Esophagus squamous epithelium (tissue), 5 donors: Measurements from ENCODE around the gene LAMA3. TPM values are rescaled to one million over a fixed set of nuclear protein-coding genes. Genes with fewer than 3 reads are reported as not detected.

Experiments used
- DNase-seq: peaks from one replicate; lab custom pipeline; 2025; lab: John Stamatoyannopoulos, UW
- H3K27ac ChIP-seq, 4 donors: fragments of 200-600 bp; sonication (generic); one replicate each; pipeline ENCODE4 v1.5.1; 2016 to 2019; ENCODE audit warnings: mild to moderate bottlenecking in 1 of 4
- H3K27me3 ChIP-seq, 4 donors: fragments of 200-600 bp; sonication (generic); 1 replicate in 3 of 4; 2 replicates in 1 of 4; pipeline versions ENCODE4 v1.5.1 to v1.6.0; 2017 to 2021; ENCODE audit warnings: antibody characterized with exemption in 1 of 4
- H3K36me3 ChIP-seq, 3 donors: fragments of 200-600 bp; sonication (generic); one replicate each; pipeline ENCODE4 v1.5.1; 2016 to 2019
- H3K4me1 ChIP-seq, 3 donors: fragments of 200-600 bp; sonication (generic); one replicate each; pipeline ENCODE4 v1.5.1; 2017 to 2019
- H3K4me3 ChIP-seq, 4 donors: fragments of 200-600 bp; sonication (generic); 1 replicate in 3 of 4; 2 replicates in 1 of 4; pipeline ENCODE4 v1.5.1; 2016 to 2019; ENCODE audit warnings: mild to moderate bottlenecking in 2 of 4, moderate library complexity in 1 of 4
- H3K9me3 ChIP-seq, 3 donors: fragments of 200-600 bp; sonication (generic); one replicate each; pipeline ENCODE4 v1.5.1; 2016 to 2019
- CTCF ChIP-seq, 6 experiments: fragments of 450-650 bp in 4 of 6; fragments of 200-600 bp in 2 of 6; sonication (generic) in 2 of 6; IDR thresholded peaks; one replicate each; pipeline ENCODE4 v1.5.1; 2016 to 2019; ENCODE audit warnings: antibody characterized with exemption in 6 of 6, mild to moderate bottlenecking in 4 of 6, moderate library complexity in 4 of 6
- POLR2A ChIP-seq, 4 donors: fragments of 450-650 bp; IDR thresholded peaks; one replicate each; pipeline ENCODE4 v1.6.1; 2017; ENCODE audit warnings: antibody characterized with exemption in 4 of 4, mild to moderate bottlenecking in 4 of 4, moderate library complexity in 3 of 4
- WGBS, 2 donors: methylation state at CpG; one replicate each; pipeline ENCODE4 v1.1.5; 2018; 5-methylcytosine and 5-hydroxymethylcytosine counted together
- intact Hi-C: fragments of 100-400 bp; cut with DNase I; formaldehyde crosslinking; loops from one replicate; pipeline ENCODE4 v1.15.0; 2022
- total RNA-seq, 4 donors: library from RNA; depleted of rRNA; stranded (reverse); fragments of >200 nt; gene quantifications; one replicate each; pipeline ENCODE4 v1.1.0, GENCODE V29; 2016
- donor health status: DM: yes; HTN: yes; CAD: no.

Gene LAMA3
- total RNA-seq: 10 to 100 TPM; 28.7 to 81.3 (median 44.8) TPM

- no peak for DNase-seq
These were observed at the start of gene LAMA3 for GRCh38 chr18:23689031-23689615. TSS of gene LAMA3 (plus strand) at chr18:23689453. CDS start at chr18:23689684, 231 bp downstream.

GRCh38 chr18:23640052-23640451 is 49.2 kb upstream of the LAMA3 start:
- Histone ChIP-seq H3K36me3 (peaks cover 0 to under 1% (median 0%) of the 10 kb centered on the region in 3 donors), H3K9me3 (no peaks in the 10 kb centered on the region), H3K27me3 (no peaks in the 10 kb centered on the region), H3K4me1 (peaks cover 0 to 17% (median 0%) of the 10 kb centered on the region in 3 donors), H3K4me3 (no peak overlapping the region), H3K27ac (no peak overlapping the region)
- WGBS, 2 donors: 73 to 100% methylated on average over 2 of the region's 2 CpGs
- DNase-seq: no peak
- intact Hi-C loops: no loop called here
- no peak for TF ChIP-seq POLR2A (IDR thresholded peaks at IDR 0.05)
- peak in 1 of 6 experiments; percentile 8 for TF ChIP-seq CTCF (IDR thresholded peaks at IDR 0.05)

More at GRCh38 chr18:23689031-23689615, at the start of gene LAMA3:
- no peaks in the 10 kb centered on the region for H3K9me3 ChIP-seq
- peaks cover 8 to 34% (median 13%) of the 10 kb centered on the region in 3 donors for H3K4me1 ChIP-seq
- H3K27me3 ChIP-seq: peaks cover 0 to 28% (median 0%) of the 10 kb centered on the region in 4 donors
- H3K27ac ChIP-seq: peak within 1 kb of the TSS; percentile 78 to 87 (median 84)
- peak within 1 kb of the TSS; percentile 64 to 87 (median 80) for H3K4me3 ChIP-seq
- peak in 2 of 4 donors; percentile 30 to 63 for TF ChIP-seq POLR2A (IDR thresholded peaks at IDR 0.05)
- TF ChIP-seq CTCF (IDR thresholded peaks at IDR 0.05): peak in 2 of 6 experiments; percentile 18 to 19
- no peaks in the 10 kb centered on the region for H3K36me3 ChIP-seq
- intact Hi-C loops: no loop called here
- WGBS, 2 donors: 0% methylated on average over 5 to 6 of the region's 45 CpGs

GRCh38 chr18:23641143-23641720 is 48.0 kb upstream of the LAMA3 start:
- H3K4me1 ChIP-seq: peaks cover 0 to 17% (median 0%) of the 10 kb centered on the region in 3 donors
- intact Hi-C loops: no loop called here
- H3K27ac ChIP-seq: no peak overlapping the region
- H3K9me3 ChIP-seq: no peaks in the 10 kb centered on the region
- no peaks in the 10 kb centered on the region for H3K27me3 ChIP-seq
- no peak for DNase-seq
- TF ChIP-seq POLR2A (IDR thresholded peaks at IDR 0.05) (no peak), CTCF (IDR thresholded peaks at IDR 0.05) (no peak)
- WGBS, 2 donors: 82 to 92% methylated on average over 2 of the region's 11 CpGs
- no peak overlapping the region for H3K4me3 ChIP-seq
- peaks cover 0 to 11% (median 0%) of the 10 kb centered on the region in 3 donors for H3K36me3 ChIP-seq

- 70 to 86% methylated on average over 7 of the region's 11 CpGs for WGBS, 2 donors
- TF ChIP-seq CTCF (IDR thresholded peaks at IDR 0.05) (no peak), POLR2A (IDR thresholded peaks at IDR 0.05) (no peak)
- Histone ChIP-seq H3K27ac (no peak overlapping the region), H3K9me3 (no peaks in the 10 kb centered on the region), H3K4me1 (peaks cover 0 to 17% (median 0%) of the 10 kb centered on the region in 3 donors), H3K27me3 (no peaks in the 10 kb centered on the region), H3K36me3 (peaks cover 0 to 11% (median 0%) of the 10 kb centered on the region in 3 donors), H3K4me3 (no peak overlapping the region)
- no peak for DNase-seq
- intact Hi-C loops: no loop called here
These were observed 47.2 kb upstream of the LAMA3 start for GRCh38 chr18:23641937-23642666.
